Naive thymus-derived CD8-positive, alpha-beta T cell (primary cell): ENCODE results near the gene TBC1D4. TPM values are rescaled to one million over a fixed set of nuclear protein-coding genes. Genes with fewer than 3 reads are reported as not detected.
A peak's percentile ranks its signal among the peaks of the same experiment; 100 is the strongest.
"Not testable (repeated sequence)": the region's sequence is repeated elsewhere in the genome, so short reads cannot be mapped to it uniquely, and the experiment has no call there.

Experiments used
- ATAC-seq, 2 donors: fragments of 150-1000 bp; cut with Tn5 transposase in 1 of 2; sonication (Bioruptor Pico), chemical (Tn5 transposase) in 1 of 2; 1 replicate in 1 of 2; 2 replicates in 1 of 2; pipeline ENCODE4 v1.10.0; 2021; ENCODE audit warnings: mild to moderate bottlenecking in 2 of 2, moderate library complexity in 2 of 2
- POLR2A ChIA-PET: fragments of 350-600 bp; sonication (Branson Sonifier 250); formaldehyde crosslinking; loops from one replicate; lab custom pipeline; 2021; ENCODE audit warnings: antibody characterized with exemption; lab: Charles Lee
- DNase-seq, 10 donors: peaks; one replicate each; pipeline versions ENCODE4 v3.0.0 to v3.0.0-alpha.2; 2020 to 2022
- H3K27ac Mint-ChIP-seq, 10 donors: one replicate each; pipeline ENCODE4 v1.8.0; 2020 to 2022; ENCODE audit warnings: mild to moderate bottlenecking in 10 of 10, mixed read lengths in 10 of 10, moderate library complexity in 4 of 10, inconsistent platforms in 1 of 10
- H3K27me3 Mint-ChIP-seq, 5 donors: one replicate each; pipeline ENCODE4 v1.8.0; 2021 to 2022; ENCODE audit warnings: mixed read lengths in 5 of 5
- H3K36me3 Mint-ChIP-seq, 3 donors: one replicate each; pipeline ENCODE4 v1.8.0; 2020 to 2022; ENCODE audit warnings: mixed read lengths in 3 of 3, mild to moderate bottlenecking in 2 of 3, inconsistent platforms in 1 of 3
- H3K4me1 Mint-ChIP-seq, 4 donors: one replicate each; pipeline ENCODE4 v1.8.0; 2021 to 2022; ENCODE audit warnings: mixed read lengths in 4 of 4
- H3K4me3 Mint-ChIP-seq, 10 donors: one replicate each; pipeline ENCODE4 v1.8.0; 2020 to 2022; ENCODE audit warnings: mild to moderate bottlenecking in 10 of 10, mixed read lengths in 10 of 10, moderate library complexity in 6 of 10, inconsistent platforms in 1 of 10
- H3K9me3 Mint-ChIP-seq, 9 donors: one replicate each; pipeline ENCODE4 v1.8.0; 2020 to 2022; ENCODE audit warnings: mixed read lengths in 9 of 9, mild to moderate bottlenecking in 3 of 9, inconsistent platforms in 1 of 9, moderate library complexity in 1 of 9
- polyA plus RNA-seq, 3 donors: library from polyadenylated mRNA; unstranded; fragments of 300-500 nt; fragmentation: Illumina TruSeq; gene quantifications; one replicate each; pipeline ENCODE4 v1.2.3, GENCODE V29; 2021
- total RNA-seq, 8 experiments: library from RNA in 2 of 8; stranded (reverse) in 2 of 8; gene quantifications; one replicate each; pipeline ENCODE4 v1.2.3 and lab custom pipeline; 2021 to 2026

Gene TBC1D4
- total and polyA plus RNA-seq, 5 experiments from 2014 or later, result 11.8 to 58.1 (median 19.3) TPM

DNA sequence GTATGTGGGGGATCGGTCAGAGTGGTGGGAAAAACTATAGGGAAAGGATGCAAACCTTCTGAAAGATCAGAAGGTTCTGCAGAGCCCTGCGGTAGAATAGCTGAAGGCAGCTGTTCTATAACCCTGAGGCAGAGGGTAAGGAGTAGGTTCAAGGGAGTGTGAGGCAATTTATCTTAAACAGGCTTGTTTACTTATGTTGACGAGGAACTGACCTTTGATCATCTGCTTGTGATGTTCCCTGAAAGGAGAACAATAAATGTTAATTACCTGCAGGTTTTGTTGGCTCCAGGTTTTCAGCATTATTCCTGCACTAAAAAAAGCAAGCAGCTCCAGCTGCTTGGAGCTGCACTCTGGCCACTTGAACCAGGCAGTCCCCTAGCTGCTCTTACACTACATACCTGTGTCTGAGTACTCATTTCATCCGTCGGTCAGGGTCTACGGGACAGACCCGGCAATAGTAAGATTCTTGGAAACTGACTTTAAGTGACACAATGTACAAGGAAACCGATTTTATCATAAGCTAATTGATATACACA, 202.1 kb downstream of the TBC1D4 start:
- H3K27me3 Mint-ChIP-seq, result peaks cover 0 to 3% (median 0%) of the 10 kb centered on the region in 5 donors
- H3K36me3 Mint-ChIP-seq, result peaks cover 18 to 35% (median 23%) of the 10 kb centered on the region in 3 donors
- no peak overlapping the region for H3K4me3 Mint-ChIP-seq
- ATAC-seq (no peak), DNase-seq (no peak)
- H3K27ac Mint-ChIP-seq, result no peak overlapping the region
- H3K4me1 Mint-ChIP-seq, result no peaks in the 10 kb centered on the region
- peaks cover 5 to 74% (median 35%) of the 10 kb centered on the region in 9 donors for H3K9me3 Mint-ChIP-seq
- POLR2A ChIA-PET, result no interaction called here

DNA sequence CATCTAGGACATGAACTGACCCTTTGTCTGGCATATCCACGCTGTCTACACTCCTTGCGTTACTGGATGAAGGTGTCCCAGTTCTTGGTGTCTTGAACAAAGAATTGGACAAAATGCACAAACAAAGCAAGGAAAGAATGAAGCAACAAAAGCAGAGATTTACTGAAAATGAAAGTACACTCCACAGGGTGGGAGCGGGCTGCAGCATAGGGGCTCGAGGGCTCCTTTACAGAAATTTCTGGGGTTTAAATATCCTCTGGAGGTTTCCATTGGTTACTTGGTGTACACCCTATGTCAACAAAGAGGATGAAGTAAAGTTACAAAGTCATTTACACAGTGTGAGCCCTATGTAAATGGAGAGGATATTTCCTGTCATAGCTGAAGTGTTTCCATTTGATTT, 208.3 kb downstream of the TBC1D4 start:
- POLR2A ChIA-PET, H3K4me1 Mint-ChIP-seq, H3K27ac Mint-ChIP-seq, H3K4me3 Mint-ChIP-seq, ATAC-seq, H3K27me3 Mint-ChIP-seq, DNase-seq: not testable (repeated sequence)
- peaks cover 0 to 30% (median 11%) of the 10 kb centered on the region in 9 donors for H3K9me3 Mint-ChIP-seq
- peaks cover 0 to 12% (median 3%) of the 10 kb centered on the region in 3 donors for H3K36me3 Mint-ChIP-seq

DNA sequence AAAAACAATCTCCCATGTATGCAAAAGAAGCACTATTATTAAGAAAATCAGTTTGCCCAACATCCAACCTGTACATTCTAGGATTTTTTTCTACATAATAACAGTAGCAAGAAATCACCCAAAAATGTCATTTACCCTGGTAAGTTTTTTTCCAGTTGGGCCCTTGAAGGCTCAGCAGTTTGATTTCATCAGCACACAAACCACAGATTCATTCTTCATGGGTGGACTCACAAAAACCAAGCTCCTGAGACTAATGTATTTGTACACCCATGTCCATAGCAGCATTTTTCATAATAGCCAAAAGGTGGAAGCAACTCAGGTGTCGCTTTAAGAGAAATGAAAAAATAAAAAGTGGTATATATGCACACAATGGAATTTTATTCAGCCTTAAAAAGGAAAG, 210.1 kb downstream of the TBC1D4 start:
- Mint-ChIP-seq H3K27me3 (peaks cover 0 to 2% (median 0%) of the 10 kb centered on the region in 5 donors), H3K36me3 (peaks cover 0 to 4% (median 3%) of the 10 kb centered on the region in 3 donors), H3K9me3 (peaks cover 0 to 17% (median 9%) of the 10 kb centered on the region in 9 donors), H3K27ac (no peak overlapping the region), H3K4me3 (no peak overlapping the region), H3K4me1 (no peaks in the 10 kb centered on the region)
- ATAC-seq, result no peak
- POLR2A ChIA-PET, result no interaction called here
- DNase-seq, result no peak

DNA sequence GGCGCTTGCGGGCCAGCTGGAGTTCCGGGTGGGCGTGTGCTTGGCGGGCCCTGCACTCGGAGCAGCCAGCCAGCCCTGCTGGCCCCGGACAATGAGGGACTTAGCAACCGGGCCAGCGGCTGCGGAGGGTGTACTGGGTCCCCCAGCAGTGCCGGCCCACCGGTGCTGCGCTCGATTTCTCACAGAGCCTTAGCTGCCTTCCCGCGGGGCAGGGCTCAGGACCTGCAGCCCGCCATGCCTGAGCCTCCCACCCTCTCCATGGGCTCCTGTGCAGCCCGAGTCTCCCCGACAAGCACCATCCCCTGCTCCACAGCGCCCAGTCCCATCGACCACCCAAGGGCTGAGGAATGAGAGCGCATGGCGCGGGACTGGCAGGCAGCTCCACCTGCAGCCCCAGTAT, 213.5 kb downstream of the TBC1D4 start:
- H3K4me1 Mint-ChIP-seq, H3K4me3 Mint-ChIP-seq, DNase-seq, ATAC-seq, POLR2A ChIA-PET, H3K9me3 Mint-ChIP-seq, H3K27ac Mint-ChIP-seq, H3K27me3 Mint-ChIP-seq, H3K36me3 Mint-ChIP-seq: not testable (repeated sequence)

DNA sequence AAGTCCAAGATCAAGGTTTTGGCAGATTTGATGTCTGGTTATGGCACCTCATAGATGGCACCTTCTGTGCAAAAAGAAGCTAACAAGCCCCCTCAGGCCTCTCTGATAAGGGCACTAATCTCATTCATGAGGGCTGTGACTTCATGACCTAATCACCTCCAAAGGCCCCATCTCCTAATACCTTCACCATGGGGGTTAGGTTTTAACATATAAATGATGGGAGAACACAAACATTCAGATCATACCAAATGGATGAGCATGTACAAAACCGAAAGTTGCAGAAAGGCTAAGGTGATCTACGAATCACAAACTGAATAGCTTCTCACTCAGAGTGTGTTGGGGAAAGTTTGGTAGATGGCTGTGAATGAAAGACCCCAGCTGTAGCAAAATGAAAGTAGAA, 217.4 kb downstream of the TBC1D4 start:
- H3K27ac Mint-ChIP-seq, result no peak overlapping the region
- POLR2A ChIA-PET, result no interaction called here

DNA sequence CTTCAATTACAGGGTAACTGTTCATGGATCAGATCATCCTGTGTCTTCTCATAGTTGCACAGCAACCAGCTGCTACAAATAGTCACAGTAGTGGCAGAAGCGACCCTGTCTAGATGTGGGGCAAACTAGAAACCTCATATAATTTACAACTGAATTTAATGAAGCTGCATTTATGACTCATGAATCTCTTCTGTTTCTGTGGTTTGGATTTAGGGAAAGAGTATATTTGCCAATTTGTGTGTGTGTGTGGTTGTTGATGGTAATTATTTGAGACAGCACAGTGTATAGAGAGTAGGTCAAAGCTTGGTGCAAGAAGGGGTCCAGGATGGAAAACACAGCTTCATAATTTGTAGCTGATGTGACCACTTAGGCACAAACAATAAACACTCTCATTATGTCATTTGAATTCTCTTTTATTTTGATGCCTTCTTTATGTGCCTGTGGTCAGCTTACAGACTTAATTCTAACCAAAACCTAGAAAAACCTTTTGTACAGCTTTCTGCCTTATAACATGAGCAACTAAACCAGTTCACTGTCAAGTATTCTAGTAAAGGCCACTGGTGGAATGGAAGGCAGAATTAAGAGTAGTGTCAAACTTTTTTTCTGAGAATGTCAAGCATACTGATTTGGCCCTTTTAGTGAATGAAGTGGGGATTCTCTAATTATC, 218.1 kb downstream of the TBC1D4 start:
- H3K27me3 Mint-ChIP-seq, result peaks cover 0 to 1% (median 0%) of the 10 kb centered on the region in 5 donors
- POLR2A ChIA-PET, result no interaction called here

More for the DNA sequence above, 217.4 kb downstream of the TBC1D4 start:
- H3K36me3 Mint-ChIP-seq, result no peaks in the 10 kb centered on the region
- H3K9me3 Mint-ChIP-seq, result no peaks in the 10 kb centered on the region
- no peak overlapping the region for H3K4me3 Mint-ChIP-seq
- H3K27me3 Mint-ChIP-seq, result peaks cover 0 to 1% (median 0%) of the 10 kb centered on the region in 5 donors
- H3K4me1 Mint-ChIP-seq, result no peaks in the 10 kb centered on the region
- DNase-seq (no peak), ATAC-seq (no peak)

DNA sequence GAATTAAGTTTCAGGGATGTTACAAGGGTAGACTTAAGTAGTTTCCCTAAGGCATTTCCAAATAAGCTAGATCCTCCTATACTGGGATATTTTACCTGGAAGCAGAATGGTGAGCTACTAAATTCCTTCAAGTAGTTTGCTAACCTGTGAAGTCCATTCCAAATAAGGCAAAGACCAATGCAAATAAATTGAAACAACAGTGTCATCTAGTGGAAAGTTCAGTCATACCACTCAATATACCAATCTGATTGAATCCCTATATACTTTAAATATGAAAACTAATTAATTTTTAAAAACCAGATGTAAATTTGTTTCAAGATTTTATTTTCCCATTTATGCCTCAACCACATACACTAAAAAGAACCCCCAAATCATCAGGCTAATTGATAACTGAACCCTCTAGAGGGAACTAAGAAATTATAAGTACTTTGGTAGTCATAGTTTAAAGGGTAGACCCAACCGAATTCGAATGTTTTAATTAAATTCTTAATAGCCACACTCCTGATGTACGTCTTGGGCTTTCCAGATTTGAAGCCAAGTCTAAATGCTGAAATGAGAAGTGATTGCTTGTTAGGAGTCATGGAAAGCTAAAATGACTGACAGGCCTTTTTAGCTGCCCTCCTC, 223.7 kb downstream of the TBC1D4 start:
- Mint-ChIP-seq H3K36me3 (no peaks in the 10 kb centered on the region), H3K27me3 (peaks cover 0 to 11% (median 1%) of the 10 kb centered on the region in 5 donors), H3K4me3 (no peak overlapping the region), H3K9me3 (no peaks in the 10 kb centered on the region), H3K4me1 (no peaks in the 10 kb centered on the region), H3K27ac (no peak overlapping the region)
- DNase-seq (peak in 3 of 10 donors; percentile 15 to 22 (median 19)), ATAC-seq (no peak)
- POLR2A ChIA-PET, result no interaction called here

More for the DNA sequence above, 218.1 kb downstream of the TBC1D4 start:
- Mint-ChIP-seq H3K27ac (no peak overlapping the region), H3K9me3 (no peaks in the 10 kb centered on the region), H3K4me3 (no peak overlapping the region), H3K36me3 (no peaks in the 10 kb centered on the region), H3K4me1 (no peaks in the 10 kb centered on the region)
- no peak for ATAC-seq
- DNase-seq, result no peak

DNA sequence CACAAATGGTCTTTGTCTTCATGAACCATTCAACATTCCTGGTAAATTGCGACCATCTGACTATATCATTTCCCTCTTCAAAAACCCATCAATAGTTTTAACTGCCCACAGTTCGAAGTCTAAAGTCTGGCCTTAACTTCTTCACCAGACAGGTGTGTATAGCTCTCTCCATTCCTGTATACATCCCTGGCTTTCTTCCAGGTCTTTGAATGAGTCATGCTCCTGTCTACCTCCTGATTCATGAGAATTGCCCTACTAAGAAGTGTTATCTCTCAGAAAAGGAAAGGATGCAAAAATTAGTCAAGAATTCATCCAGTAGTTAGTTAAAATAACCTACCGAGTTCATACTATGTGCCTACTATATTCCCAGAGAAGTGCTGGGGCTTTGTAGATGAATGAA, 225.0 kb downstream of the TBC1D4 start:
- Mint-ChIP-seq H3K27ac (no peak overlapping the region), H3K4me1 (no peaks in the 10 kb centered on the region), H3K4me3 (no peak overlapping the region), H3K9me3 (no peaks in the 10 kb centered on the region), H3K36me3 (no peaks in the 10 kb centered on the region), H3K27me3 (peaks cover 0 to 11% (median 2%) of the 10 kb centered on the region in 5 donors)
- DNase-seq (no peak), ATAC-seq (no peak)
- POLR2A ChIA-PET, result no interaction called here

DNA sequence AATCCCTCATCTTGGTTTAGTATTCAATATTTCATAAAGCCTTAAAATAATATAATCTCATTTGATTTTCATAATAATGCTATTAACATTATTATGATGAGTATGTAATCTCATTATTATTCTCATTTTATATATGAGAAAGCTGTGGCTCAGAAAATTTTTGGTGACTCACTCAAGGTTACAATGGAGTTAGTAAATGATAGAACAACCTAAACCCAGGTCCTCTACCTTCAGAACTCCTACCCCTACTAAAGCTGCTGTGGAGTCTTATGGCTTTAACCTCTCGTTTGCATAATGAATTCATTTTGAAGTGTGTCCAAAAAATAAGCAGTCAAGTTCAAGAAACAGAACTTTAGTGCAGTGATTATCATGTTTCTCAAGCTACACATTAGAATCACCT, 226.3 kb downstream of the TBC1D4 start:
- no peak for ATAC-seq
- Mint-ChIP-seq H3K9me3 (no peaks in the 10 kb centered on the region), H3K27me3 (peaks cover 0 to 13% (median 7%) of the 10 kb centered on the region in 5 donors), H3K27ac (no peak overlapping the region), H3K4me3 (no peak overlapping the region), H3K4me1 (no peaks in the 10 kb centered on the region), H3K36me3 (no peaks in the 10 kb centered on the region)
- POLR2A ChIA-PET, result no interaction called here
- no peak for DNase-seq

DNA sequence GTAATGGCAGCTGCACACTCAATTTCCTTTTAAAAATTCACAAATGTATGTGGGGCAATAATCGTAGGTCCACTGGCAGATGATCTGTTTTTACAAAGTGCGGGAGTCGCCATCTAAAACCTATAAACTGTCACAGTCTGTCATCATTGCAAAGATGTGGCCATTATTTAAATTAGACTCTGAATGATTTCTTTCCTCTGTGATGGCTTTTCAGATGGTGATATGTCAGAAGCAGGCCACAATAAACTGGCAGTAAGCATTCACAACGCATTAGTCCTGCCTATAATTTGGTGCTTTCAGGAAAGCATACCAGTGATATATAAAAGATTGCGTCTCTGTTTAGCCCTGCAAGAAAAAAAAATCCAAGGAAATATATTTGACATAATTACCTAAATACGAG, 226.8 kb downstream of the TBC1D4 start:
- Mint-ChIP-seq H3K27ac (no peak overlapping the region), H3K4me3 (no peak overlapping the region), H3K27me3 (peaks cover 0 to 13% (median 7%) of the 10 kb centered on the region in 5 donors), H3K9me3 (no peaks in the 10 kb centered on the region), H3K4me1 (no peaks in the 10 kb centered on the region), H3K36me3 (no peaks in the 10 kb centered on the region)
- DNase-seq, result no peak
- POLR2A ChIA-PET, result no interaction called here
- no peak for ATAC-seq

DNA sequence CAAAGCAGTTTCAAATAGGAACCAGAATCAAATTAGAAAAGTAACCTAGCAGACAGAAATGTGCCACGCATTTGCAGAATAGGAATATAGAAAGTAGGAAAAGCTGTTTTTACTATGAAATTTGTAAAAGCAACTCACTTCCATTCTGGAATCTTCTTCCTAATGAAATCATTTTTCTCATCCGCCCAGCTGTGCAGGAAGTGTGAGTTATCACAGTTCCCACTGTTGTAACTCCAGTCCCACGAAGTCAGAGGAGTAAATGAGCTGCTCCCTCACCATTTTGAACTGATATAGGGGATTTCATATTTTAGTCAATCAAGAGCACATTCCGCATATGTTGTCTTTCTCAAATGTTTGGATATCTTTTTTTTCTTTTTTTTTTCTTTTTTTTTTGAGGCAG, 230.8 kb downstream of the TBC1D4 start:
- no peaks in the 10 kb centered on the region for H3K36me3 Mint-ChIP-seq
- ATAC-seq, result no peak
- no peak overlapping the region for H3K27ac Mint-ChIP-seq
- peaks cover 0 to 18% (median 8%) of the 10 kb centered on the region in 5 donors for H3K27me3 Mint-ChIP-seq
- peaks cover 0 to 6% (median 0%) of the 10 kb centered on the region in 9 donors for H3K9me3 Mint-ChIP-seq
- POLR2A ChIA-PET, result no interaction called here
- H3K4me1 Mint-ChIP-seq, result no peaks in the 10 kb centered on the region
- no peak for DNase-seq
- no peak overlapping the region for H3K4me3 Mint-ChIP-seq

DNA sequence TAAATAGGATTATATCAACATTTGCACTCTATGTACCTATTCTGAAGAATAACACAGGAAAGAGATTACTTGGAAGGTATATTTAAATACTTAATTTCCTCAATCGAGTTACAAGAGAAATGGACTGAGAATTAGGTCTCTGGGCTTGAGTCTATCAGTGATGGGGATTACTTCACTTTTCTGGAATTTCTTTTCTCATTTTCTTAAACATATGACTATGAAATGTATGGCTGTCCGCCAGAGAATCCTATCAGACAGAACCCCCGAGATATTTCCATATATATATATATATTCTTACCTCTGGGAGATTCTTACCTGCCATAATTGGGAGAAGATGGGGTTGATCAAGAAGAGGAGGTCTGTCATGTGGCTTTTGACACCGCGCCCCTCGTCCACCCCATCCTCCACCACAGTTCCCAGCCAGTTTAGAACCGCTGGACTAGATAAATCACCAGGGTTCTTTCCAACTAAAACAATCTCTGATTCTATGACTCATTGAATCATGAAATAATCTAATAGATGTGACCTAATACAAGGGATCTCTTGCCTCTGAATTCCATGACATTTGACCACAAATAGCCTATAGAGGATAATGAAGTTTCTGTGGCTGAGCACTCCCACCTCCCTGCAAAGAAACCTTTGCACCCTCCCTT, 231.3 kb downstream of the TBC1D4 start:
- Mint-ChIP-seq H3K27ac (no peak overlapping the region), H3K4me1 (no peaks in the 10 kb centered on the region), H3K36me3 (peaks cover 0 to 5% (median 0%) of the 10 kb centered on the region in 3 donors), H3K4me3 (peak overlapping the region in 1 of 10 donors; percentile 12), H3K27me3 (peaks cover 2 to 16% (median 9%) of the 10 kb centered on the region in 5 donors), H3K9me3 (peaks cover 0 to 12% (median 3%) of the 10 kb centered on the region in 9 donors)
- ATAC-seq (no peak), DNase-seq (no peak)
- POLR2A ChIA-PET, result no interaction called here

DNA sequence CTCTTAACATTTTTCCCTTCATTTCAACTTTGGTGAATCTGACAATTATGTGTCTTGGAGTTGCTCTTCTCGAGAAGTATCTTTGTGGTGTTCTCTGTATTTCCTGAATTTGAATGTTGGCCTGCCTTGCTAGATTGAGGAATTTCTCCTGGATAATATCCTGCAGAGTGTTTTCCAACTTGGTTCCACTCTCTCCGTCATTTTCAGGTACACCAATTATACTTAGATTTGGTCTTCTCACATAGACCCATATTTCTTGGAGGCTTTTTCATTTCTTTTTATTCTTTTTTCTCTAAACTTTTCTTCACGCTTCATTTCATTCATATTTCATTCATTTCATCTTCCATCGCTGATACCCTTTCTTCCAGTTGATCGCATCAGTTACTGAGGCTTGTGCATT, 236.4 kb downstream of the TBC1D4 start:
- POLR2A ChIA-PET, ATAC-seq, H3K27ac Mint-ChIP-seq, H3K4me1 Mint-ChIP-seq, H3K4me3 Mint-ChIP-seq, DNase-seq: not testable (repeated sequence)
- H3K36me3 Mint-ChIP-seq, result peaks cover 0 to 12% (median 0%) of the 10 kb centered on the region in 3 donors
- H3K9me3 Mint-ChIP-seq, result peaks cover 0 to 31% (median 10%) of the 10 kb centered on the region in 9 donors
- H3K27me3 Mint-ChIP-seq, result peaks cover 2 to 11% (median 7%) of the 10 kb centered on the region in 5 donors
